ENCODE measurements around the gene DYNLRB2. TPM values are rescaled to one million over a fixed set of nuclear protein-coding genes. Genes with fewer than 3 reads are reported as not detected.

DYNLRB2 gene
- total RNA-seq, 1 donor from 2014 or later = 0.71 TPM

- intact Hi-C loops (cut with micrococcal nuclease) = no loop called here
These were observed 15.7 kb downstream of the DYNLRB2 start for GRCh38 chr16:80556481-80556880.

GRCh38 chr16:80557037-80557436 is 16.2 kb downstream of the DYNLRB2 start:
- Mint-ChIP-seq H3K9me3 (no peaks in the 10 kb centered on the region), H3K27ac (no peak overlapping the region), H3K4me1 (no peaks in the 10 kb centered on the region), H3K4me3 (no peak overlapping the region), H3K27me3 (no peaks in the 10 kb centered on the region), H3K36me3 (ENCODE audit: low read depth) (no peaks in the 10 kb centered on the region)
- POLR2A ChIA-PET = no interaction called here
- no peak for TF ChIP-seq CTCF (IDR thresholded peaks at IDR 0.05)
- CTCF ChIA-PET = no interaction called here
- no peak for ATAC-seq (ENCODE audit: low read depth)
- no peak for DNase-seq
- intact Hi-C loops (cut with micrococcal nuclease) = no loop called here

More at GRCh38 chr16:80556481-80556880, 15.7 kb downstream of the DYNLRB2 start:
- Mint-ChIP-seq H3K4me1 (no peaks in the 10 kb centered on the region), H3K9me3 (no peaks in the 10 kb centered on the region), H3K27me3 (no peaks in the 10 kb centered on the region), H3K27ac (no peak overlapping the region), H3K36me3 (ENCODE audit: low read depth) (no peaks in the 10 kb centered on the region), H3K4me3 (no peak overlapping the region)
- no peak for ATAC-seq (ENCODE audit: low read depth)
- no peak for TF ChIP-seq CTCF (IDR thresholded peaks at IDR 0.05)
- CTCF ChIA-PET = interaction anchor here (0.5 kb wide), 1 partner anchor 46 kb away, joined by 3 read pairs; no protein-coding TSS in a partner anchor
- DNase-seq = no peak
- POLR2A ChIA-PET = no interaction called here

- ATAC-seq (ENCODE audit: low read depth) = no peak
- Mint-ChIP-seq H3K27ac (no peak overlapping the region), H3K27me3 (no peaks in the 10 kb centered on the region), H3K4me3 (no peak overlapping the region), H3K9me3 (no peaks in the 10 kb centered on the region), H3K36me3 (ENCODE audit: low read depth) (no peaks in the 10 kb centered on the region), H3K4me1 (no peaks in the 10 kb centered on the region)
- DNase-seq = no peak
- POLR2A ChIA-PET = no interaction called here
- intact Hi-C loops (cut with micrococcal nuclease) = no loop called here
- TF ChIP-seq CTCF (IDR thresholded peaks at IDR 0.05) = no peak
- CTCF ChIA-PET = no interaction called here
These were observed 18.6 kb downstream of the DYNLRB2 start for GRCh38 chr16:80559369-80559768.

GRCh38 chr16:80563066-80563465 is 22.3 kb downstream of the DYNLRB2 start:
- H3K4me1 Mint-ChIP-seq = no peaks in the 10 kb centered on the region
- H3K4me3 Mint-ChIP-seq = no peak overlapping the region
- H3K27ac Mint-ChIP-seq = no peak overlapping the region
- no peaks in the 10 kb centered on the region for H3K9me3 Mint-ChIP-seq
- POLR2A ChIA-PET = no interaction called here
- TF ChIP-seq CTCF (IDR thresholded peaks at IDR 0.05) = no peak
- intact Hi-C loops (cut with micrococcal nuclease) = no loop called here
- DNase-seq (no peak), ATAC-seq (ENCODE audit: low read depth) (no peak)
- CTCF ChIA-PET = no interaction called here
- H3K36me3 Mint-ChIP-seq (ENCODE audit: low read depth) = no peaks in the 10 kb centered on the region
- H3K27me3 Mint-ChIP-seq = no peaks in the 10 kb centered on the region

GRCh38 chr16:80564394-80564793 is 23.6 kb downstream of the DYNLRB2 start:
- Mint-ChIP-seq H3K36me3 (ENCODE audit: low read depth) (no peaks in the 10 kb centered on the region), H3K4me3 (no peak overlapping the region), H3K9me3 (no peaks in the 10 kb centered on the region), H3K27ac (no peak overlapping the region), H3K4me1 (no peaks in the 10 kb centered on the region), H3K27me3 (no peaks in the 10 kb centered on the region)
- ATAC-seq (ENCODE audit: low read depth) = no peak
- ChIA-PET POLR2A (no interaction called here), CTCF (no interaction called here)
- intact Hi-C loops (cut with micrococcal nuclease) = no loop called here
- TF ChIP-seq CTCF (IDR thresholded peaks at IDR 0.05) = no peak
- no peak for DNase-seq

Data from activated B cell treated with CpG ODN at 0.5 μM for 24 hours (primary cell).